GM21447 (cell line): Measurements from ENCODE around the gene USP21.

Experiments used
- ATAC-seq: cut with Tn5 transposase; IDR thresholded peaks from one replicate; pipeline ENCODE4 v1.9.1; 2021; ENCODE audit not compliant: unreplicated experiment

USP21 gene

GRCh38 chr1:161133220-161133740, 26.0 kb upstream of the USP21 start:
- ATAC-seq: no peak

- ATAC-seq: no peak
These were observed 21.4 kb upstream of the USP21 start for GRCh38 chr1:161137881-161138280.

GRCh38 chr1:161138431-161138830, 20.9 kb upstream of the USP21 start:
- no peak for ATAC-seq

- no peak for ATAC-seq
These were observed 19.5 kb upstream of the USP21 start for GRCh38 chr1:161139766-161140165.

GRCh38 chr1:161140755-161141400, 18.4 kb upstream of the USP21 start:
- no peak for ATAC-seq

GRCh38 chr1:161145832-161146231, 13.5 kb upstream of the USP21 start:
- ATAC-seq: no peak

GRCh38 chr1:161153176-161153575, 6.1 kb upstream of the USP21 start:
- peak; percentile 8 for ATAC-seq

GRCh38 chr1:161153682-161154337, 5.5 kb upstream of the USP21 start, which contains the start of gene UFC1:
Gene UFC1 (plus strand): TSS chr1:161153978. CDS start chr1:161153998, 20 bp downstream.
- ATAC-seq: peak; percentile 86

GRCh38 chr1:161157867-161158266, 1.4 kb upstream of the USP21 start:
- ATAC-seq: no peak

GRCh38 chr1:161158316-161159010, 837 bp upstream of the USP21 start:
- ATAC-seq: no peak

- ATAC-seq: no peak
These were observed 578 bp downstream of the USP21 start for GRCh38 chr1:161159913-161160243.

- ATAC-seq: no peak
These were observed 1.4 kb downstream of the USP21 start for GRCh38 chr1:161160671-161161145.

- no peak for ATAC-seq
These were observed 2.4 kb downstream of the USP21 start for GRCh38 chr1:161161652-161162051.

- ATAC-seq: no peak
These were observed 2.8 kb downstream of the USP21 start for GRCh38 chr1:161162052-161162451.

- ATAC-seq: no peak
These were observed 3.5 kb downstream of the USP21 start for GRCh38 chr1:161162806-161163205.

- no peak for ATAC-seq
These were observed 4.5 kb downstream of the USP21 start for GRCh38 chr1:161163793-161164192.

GRCh38 chr1:161164901-161165610, 5.8 kb downstream of the USP21 start:
- ATAC-seq: no peak

GRCh38 chr1:161165742-161166668, 6.7 kb downstream of the USP21 start, which contains the start of gene PPOX:
Gene PPOX (plus strand): TSS chr1:161166426. CDS start chr1:161166848, 422 bp downstream.
- peak; percentile 93 for ATAC-seq

GRCh38 chr1:161166669-161167548, 7.6 kb downstream of the USP21 start:
- peak; percentile 3 for ATAC-seq
